HG02763 (cell line): ENCODE data around the gene ULK1.

ENCODE experiments used
- ATAC-seq: cut with Tn5 transposase; IDR thresholded peaks from one replicate; pipeline ENCODE4 v1.9.1; 2021; ENCODE audit warnings: mild to moderate bottlenecking, moderate library complexity; ENCODE audit not compliant: unreplicated experiment

The ULK1 gene

DNA sequence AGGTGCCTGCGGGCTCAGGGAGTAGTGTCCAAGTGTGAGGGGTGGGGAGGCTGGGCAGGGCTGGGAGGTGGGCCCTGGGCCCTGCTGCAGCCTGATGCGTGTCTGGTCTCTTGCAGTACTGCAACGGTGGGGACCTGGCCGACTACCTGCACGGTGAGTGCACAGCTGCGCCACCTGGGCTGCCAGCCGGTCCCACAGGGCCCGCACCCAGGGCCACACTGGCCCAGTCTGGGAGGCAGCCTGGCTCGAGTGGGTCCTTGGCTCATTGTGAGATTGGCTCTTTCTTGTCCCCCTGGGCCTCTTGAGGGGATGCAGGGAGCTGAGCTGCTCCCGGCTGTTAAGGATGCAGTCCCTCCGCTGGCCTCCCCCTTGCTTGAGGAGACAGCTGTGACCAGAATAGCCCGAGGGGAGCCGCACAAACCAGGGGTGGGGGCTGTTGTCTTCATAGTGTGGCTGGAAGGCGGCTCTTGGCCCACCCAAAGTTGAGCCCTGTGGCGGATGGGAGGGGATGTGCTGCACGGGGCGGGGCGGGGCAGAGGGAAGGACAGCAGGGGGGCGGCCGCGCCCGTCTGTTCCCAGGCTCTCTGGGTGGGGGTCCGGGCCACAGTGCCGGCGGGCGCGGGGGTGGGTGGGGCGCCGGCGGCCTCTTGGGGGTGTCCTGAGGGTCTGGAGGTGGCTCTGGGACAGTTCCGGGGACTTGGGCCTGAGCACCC lies 13.1 kb downstream of the ULK1 start:
- ATAC-seq, result no peak

DNA sequence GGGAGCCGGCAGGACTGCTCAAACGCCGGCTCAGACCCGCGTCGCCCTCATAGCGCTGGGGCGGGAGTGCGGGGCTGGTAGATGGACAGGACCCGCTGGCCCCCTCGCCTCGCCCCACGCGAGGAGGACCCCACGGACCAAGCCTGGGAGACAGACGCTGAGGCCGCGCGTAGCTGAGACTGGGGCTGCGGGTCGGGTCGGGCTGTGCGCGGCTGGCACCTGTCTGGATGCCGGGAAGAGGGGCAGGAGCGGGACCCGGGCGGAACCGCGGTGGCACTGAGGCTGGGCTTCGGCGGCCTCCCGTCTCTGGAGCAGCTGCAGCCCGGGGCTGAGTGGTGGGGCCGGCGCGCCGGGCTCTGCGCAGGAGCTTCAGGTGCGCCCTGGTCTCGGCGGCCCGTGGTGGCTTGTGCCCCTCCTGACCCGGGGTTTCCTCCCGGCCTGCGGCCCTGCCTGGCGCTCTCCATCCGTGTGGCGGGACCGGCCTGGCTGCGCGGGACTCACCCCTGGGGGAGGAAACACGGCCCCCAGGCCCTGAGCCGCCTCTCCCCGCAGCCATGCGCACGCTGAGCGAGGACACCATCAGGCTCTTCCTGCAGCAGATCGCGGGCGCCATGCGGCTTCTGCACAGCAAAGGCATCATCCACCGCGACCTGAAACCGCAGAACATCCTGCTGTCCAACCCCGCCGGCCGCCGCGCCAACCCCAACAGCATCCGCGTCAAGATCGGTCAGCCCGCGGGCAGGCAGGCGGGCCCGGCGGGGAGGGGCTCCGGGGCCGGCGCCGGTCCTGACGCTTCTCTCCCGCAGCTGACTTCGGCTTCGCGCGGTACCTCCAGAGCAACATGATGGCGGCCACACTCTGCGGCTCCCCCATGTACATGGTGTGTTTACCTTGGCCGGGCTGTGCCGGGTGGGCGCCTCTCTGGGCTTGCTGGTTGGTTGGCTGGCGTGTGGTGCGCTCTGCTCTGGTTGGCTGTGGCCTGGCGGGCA lies 14.0 kb downstream of the ULK1 start:
- no peak for ATAC-seq

DNA sequence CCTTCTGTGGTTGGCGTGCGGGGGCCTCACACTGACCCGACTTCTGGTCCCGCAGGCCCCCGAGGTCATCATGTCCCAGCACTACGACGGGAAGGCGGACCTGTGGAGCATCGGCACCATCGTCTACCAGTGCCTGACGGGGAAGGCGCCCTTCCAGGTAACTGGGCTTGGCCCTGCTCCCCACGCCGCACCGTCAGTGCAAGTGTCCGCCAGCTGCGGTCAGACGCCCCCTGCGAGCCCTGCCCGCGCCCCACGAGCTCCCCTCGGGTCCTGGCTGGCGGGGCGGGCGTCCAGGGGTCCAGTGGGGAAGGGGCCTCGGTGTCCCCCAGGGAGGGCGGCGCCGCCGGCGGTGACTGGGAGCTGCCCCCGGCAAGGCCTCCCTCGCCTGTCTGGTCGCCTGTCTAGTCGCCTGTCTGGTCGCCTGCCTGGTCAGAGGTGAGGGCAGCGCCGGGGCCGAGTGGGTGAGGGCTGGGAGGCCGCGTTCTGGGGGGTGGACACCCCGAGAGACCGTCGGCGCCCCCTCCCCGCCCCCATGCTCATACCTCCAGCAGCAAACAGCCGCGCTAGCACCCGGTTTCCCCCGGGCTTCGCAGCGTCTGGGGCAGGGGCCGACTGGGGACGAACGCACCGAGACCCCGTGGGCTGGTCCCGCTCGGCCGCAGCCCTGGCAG lies 14.8 kb downstream of the ULK1 start:
- no peak for ATAC-seq

DNA sequence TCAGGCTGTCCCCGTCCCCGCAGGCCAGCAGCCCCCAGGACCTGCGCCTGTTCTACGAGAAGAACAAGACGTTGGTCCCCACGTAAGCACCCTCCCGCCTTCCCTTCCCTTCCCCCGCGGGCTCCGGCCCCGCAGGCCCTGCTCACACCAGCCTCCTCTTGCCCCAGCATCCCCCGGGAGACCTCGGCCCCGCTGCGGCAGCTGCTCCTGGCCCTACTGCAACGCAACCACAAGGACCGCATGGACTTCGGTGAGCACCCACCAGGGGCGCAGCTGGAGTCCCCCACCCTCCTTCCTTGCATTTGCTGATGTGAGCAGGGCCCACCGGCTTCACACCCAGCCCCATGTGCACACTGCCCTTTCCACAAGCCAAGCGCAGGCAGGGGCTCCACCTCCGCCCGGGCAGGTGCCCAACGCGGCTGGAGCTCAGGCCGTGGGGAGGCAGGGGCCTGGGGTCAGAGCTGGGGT lies 15.4 kb downstream of the ULK1 start:
- no peak for ATAC-seq

DNA sequence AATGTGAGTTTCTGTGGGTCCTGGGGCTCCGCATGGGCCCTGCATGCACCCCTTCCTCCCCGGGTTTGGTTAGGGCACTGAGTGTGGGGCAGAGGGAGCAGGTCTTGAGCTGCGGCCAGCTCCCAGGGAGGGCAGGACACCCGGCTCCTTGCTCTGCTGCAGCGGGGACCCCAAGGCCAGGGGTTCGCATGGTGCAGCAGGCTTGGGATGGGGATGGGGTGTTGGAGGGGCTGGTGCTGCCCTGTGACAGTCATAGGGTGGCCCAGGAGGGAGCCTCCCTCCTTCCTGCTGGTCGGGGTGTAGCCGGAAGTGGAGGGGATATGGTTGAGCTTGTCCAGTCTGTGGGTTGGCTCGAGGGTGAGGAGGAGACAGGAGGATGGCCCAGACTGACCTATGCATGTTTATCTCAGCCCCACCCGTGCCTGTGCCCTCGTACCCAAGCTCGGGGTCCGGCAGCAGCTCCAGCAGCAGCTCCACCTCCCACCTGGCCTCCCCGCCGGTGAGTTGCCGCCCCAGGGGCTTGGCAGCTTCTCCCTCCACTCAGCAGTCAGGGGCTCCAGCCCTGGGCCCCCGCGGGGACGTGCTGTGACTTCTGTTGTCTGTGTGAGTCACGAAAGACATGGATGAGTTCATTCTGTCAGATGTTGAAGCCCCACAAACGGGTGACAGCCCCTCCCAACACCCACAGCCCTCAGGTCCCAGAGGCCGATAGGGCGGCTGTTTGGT lies 16.0 kb downstream of the ULK1 start:
- no peak for ATAC-seq

DNA sequence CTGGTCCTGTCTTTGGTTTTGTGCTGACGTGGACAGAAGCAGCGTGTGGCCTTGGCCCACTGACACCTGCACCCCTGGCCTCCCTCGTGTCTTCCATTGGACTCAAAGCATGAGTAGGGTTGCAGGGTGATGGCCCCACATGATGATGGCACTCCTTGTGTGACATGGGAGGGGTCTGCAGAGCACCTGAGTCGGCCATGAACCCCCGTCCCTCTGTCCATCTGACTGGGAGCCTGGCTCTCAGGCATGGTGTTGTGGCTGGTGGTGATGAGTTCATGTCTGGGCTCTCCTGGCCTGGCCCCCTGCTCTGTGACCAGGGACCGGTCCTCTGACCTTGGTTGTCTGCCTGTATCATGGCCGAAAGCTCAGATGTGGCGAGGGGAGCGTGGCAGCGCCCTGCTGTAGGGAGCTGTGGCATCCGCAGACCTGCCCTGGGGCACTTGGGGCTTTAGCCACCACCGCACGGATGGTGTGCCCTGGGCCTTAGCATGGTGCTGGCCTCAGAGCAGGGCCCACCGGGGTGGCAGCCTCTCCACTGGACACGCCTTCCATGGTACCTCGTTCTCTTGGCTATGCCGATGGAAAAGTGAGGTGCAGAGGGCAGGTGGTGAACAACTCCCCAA lies 16.7 kb downstream of the ULK1 start:
- no peak for ATAC-seq

DNA sequence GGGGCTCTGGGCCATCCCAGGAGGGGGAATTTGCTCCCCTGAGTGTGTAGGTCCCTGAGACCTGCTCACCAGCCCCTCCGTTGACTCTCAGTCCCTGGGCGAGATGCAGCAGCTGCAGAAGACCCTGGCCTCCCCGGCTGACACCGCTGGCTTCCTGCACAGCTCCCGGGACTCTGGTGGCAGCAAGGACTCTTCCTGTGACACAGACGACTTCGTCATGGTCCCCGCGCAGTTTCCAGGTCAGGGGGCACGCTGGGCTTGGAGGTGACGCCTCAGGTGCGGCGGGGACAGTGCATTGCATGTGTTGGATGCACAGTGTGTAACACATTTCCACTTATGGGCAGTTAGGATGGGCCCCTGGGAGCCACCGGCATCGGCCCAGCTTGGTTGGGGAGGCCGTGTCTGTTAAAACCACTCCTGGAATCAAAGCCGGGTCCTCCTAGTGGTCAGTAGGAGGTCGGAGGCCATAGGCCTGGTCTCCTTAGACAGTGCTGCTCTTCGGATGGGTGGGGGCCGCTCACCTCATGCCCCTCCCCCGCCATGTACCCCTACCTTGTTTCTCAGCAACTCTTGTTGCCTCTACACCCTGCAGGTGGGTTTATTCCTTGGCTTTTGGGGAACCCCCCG lies 17.5 kb downstream of the ULK1 start:
- no peak for ATAC-seq

DNA sequence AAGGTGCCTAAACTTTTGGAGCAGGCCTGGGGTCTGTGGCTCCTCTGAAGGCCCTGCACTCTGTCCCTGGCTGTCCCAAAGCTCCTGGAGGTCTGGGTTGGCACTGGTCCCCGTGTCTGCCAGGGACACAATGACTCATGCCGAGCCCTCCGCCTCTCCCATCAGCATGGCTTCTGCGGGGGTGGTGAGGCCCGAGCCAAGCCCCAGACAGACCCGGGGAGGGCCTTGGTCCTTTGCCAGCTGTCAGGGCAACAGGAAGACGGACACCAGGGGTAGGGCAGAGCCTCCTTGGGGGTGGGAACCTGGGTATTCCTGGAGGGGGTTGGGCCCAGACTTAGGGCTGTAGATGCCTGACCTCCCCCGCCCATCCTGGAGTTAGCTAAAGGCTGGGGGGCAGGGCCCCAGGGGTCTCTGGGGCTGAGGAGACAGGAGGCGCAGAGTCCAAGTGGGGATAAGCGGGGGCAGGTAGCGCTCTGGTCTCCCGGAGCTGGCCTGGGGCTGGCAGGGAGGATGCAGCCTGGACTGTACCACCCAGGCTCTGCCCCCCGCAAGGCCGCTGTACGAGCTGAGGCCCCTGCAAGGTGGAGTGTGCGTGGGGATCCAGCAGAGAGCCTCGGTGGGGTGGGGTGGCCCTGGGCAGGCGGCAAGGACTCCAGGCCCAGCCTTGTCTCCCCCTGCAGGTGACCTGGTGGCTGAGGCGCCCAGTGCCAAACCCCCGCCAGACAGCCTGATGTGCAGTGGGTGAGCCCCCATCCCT lies 18.3 kb downstream of the ULK1 start:
- no peak for ATAC-seq

DNA sequence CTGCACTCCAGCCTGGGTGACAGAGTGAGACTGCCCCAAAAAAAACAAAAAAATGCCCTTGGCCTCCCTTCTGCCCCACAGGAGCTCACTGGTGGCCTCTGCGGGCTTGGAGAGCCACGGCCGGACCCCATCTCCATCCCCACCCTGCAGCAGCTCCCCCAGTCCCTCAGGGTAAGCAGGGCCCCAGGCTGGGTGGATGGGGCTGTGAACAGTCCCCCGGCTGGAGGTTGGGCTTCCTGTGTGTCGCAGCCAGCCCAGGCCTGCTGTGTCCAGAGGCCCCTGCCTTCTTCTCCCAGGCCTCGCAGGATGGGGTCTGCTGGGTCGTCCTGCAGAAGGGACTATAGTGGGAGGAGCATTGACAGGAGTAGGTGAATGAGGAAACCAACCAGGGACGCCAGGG lies 19.2 kb downstream of the ULK1 start:
- ATAC-seq, result no peak

DNA sequence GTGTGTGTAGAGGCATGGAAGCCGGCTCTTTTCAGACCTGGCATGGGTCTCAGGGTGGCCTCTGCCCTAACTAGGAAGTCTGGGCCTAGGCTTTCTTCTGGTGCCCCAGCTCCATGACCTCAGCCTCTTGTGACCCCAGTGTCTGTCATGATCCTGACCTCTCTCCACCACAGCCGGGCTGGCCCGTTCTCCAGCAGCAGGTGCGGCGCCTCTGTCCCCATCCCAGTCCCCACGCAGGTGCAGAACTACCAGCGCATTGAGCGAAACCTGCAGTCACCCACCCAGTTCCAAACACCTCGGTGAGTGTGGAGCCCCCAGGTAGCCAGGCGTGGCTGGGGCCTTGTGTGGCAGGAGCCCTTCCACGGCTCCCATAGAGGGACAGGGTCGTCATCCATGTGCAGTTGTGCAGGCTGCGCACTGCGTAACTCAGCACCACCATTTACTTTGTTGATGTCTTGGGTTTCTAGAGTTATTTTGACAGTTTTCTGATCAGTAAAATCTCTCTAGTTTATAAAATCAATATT lies 19.8 kb downstream of the ULK1 start:
- ATAC-seq, result no peak

DNA sequence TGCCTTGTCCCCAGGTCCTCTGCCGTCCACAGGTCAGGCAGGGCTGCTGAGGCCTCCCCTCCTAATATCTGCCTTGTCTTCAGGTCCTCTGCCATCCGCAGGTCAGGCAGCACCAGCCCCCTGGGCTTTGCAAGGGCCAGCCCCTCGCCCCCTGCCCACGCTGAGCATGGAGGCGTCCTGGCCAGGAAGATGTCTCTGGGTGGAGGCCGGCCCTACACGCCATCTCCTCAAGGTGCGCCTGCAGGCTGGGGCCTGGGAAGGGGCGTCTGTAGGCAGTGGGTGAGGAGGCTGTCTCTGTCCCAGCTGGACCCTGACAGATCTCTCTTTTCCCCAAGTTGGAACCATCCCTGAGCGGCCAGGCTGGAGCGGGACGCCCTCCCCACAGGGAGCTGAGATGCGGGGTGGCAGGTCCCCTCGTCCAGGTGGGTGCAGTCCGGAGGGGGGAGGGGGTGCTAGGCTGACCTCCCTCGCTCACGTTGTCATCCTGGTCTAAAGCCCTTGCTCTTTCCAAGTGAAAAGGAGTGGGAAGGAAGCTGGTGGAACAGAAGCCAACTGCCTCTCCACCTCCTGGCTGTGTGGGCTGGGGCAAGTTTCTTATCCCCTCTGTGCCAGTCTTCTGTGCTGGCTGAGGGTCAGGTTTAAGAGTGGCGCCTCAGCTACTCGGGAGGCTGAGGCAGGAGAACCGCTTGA lies 20.7 kb downstream of the ULK1 start:
- ATAC-seq, result no peak

DNA sequence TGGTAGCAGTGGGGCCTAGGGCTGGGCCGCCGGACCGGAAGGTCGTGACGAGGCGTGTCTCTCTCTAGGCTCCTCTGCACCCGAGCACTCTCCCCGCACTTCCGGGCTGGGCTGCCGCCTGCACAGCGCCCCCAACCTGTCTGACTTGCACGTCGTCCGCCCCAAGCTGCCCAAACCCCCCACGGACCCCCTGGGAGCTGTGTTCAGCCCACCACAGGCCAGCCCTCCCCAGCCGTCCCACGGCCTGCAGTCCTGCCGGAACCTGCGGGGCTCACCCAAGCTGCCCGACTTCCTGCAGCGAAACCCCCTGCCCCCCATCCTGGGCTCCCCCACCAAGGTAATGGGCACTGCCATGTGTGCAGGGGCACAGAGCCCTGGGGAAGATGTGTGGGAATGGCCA lies 21.4 kb downstream of the ULK1 start:
- ATAC-seq, result no peak

DNA sequence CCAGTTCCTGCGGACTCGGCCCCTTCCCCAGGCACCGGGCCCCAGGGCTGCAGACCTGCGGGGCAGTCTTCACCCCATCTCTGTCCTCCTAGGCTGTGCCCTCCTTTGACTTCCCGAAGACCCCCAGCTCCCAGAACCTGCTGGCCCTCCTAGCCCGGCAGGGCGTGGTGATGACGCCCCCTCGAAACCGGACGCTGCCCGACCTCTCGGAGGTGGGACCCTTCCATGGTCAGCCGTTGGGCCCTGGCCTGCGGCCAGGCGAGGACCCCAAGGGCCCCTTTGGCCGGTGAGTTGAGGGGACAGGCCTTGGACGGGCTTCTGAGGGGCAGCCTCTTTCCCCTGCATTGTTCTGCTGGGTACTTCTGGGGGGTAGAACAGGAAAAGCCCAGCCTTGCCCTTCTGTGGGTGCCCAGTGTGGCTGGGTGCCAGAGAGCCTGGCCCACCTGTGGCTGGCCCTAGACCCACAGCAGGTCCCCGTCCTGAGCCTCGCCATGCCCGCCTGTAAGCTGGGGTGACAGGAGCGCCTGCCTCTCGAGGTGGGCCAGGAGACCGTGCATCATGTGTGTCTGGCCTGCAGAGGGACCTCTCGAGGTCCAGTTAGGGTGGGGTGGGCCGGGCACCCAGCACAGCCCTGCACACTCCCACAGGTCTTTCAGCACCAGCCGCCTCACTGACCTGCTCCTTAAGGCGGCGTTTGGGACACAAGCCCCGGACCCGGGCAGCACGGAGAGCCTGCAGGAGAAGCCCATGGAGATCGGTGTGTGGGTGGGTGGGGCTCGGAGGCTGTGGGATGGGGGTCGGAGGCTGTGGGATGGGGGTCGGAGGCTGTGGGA lies 22.1 kb downstream of the ULK1 start:
- ATAC-seq, result no peak

DNA sequence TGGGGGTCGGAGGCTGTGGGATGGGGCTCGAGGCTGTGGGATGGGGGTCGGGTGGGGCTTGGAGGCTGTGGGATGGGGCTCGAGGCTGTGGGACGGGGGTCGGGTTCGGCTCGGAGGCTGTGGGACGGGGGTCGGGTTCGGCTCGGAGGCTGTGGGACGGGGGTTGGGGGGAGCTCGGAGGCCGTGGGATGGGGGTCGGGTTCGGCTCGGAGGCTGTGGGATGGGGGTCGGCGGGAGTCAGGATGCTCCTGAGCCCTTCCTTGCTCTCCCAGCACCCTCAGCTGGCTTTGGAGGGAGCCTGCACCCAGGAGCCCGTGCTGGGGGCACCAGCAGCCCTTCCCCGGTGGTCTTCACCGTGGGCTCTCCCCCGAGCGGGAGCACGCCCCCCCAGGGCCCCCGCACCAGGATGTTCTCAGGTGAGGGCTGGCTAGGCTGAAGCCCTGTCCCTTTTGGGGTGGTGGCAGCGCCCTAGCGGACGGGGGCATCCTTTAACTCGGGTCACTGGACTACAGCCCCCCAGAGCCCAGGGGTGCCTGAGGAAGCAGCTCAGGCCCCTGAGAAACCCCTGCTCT lies 22.8 kb downstream of the ULK1 start:
- ATAC-seq, result no peak

DNA sequence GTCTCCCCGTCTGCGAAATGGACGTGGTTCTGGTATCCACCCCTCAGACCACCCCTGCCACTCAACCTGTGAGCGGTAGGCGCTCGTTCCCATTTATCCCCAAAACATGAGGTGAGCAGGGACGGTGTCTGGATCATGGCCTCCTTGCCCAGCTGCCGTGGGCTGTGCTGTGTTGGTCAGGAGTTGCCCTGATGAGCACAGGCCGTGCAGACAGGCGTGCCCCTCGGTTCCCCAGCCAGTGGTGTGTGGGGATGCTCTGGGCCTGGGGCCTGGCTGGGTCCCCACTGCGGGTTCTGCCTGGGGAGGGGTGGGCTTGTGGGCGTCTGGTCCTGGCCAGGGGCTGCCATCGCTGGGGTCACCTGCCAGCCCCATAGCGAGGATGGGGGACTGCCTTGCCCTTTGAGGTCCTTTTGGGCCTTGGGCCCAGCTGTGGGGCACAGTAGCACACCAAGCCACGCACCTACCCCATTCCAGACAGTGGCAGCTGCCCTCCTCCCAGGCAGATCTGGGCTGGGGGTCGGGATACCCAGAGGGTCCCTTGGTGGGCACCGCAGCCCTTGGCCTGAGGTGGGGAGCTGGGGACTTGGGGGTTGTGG lies 23.4 kb downstream of the ULK1 start:
- no peak for ATAC-seq

DNA sequence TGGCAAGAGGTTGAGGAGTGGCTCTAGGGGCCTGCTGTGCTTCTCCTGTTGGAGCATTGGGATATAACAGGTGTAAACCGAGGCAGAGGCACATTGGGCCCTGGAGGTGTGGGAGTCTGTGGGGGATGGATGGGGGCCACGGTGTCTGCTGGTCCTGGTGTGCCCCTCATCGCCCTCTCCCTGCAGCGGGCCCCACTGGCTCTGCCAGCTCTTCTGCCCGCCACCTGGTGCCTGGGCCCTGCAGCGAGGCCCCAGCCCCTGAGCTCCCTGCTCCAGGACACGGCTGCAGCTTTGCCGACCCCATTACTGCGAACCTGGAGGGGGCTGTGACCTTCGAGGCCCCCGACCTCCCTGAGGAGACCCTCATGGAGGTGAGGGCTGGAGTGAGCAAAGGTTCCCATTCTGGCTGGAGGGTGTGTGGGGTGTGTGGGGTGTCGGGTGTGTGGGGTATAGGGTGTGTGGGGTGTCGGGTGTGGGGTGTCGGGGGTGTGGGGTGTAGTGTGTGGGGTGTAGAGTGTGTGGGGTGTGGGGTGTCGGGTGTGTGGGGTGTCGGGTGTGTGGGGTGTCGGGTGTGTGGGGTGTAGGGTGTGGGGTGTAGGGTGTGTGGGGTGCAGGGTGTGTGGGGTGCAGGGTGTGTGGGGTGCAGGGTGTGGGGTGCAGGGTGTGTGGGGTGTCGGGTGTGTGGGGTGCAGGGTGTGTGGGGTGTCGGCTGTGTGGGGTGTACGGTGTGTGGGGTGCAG lies 24.1 kb downstream of the ULK1 start:
- no peak for ATAC-seq
